CD4-positive, alpha-beta T cell treated with Interleukin-4 for 1 hour (primary cell): ENCODE results near the gene CDADC1.

Experiments used
- DNase-seq, 2 donors: peaks; one replicate each; pipeline ENCODE4 v3.0.0-alpha.2; 2020 to 2022

Gene CDADC1

GRCh38 chr13:49297338-49297737, 49.6 kb downstream of the CDADC1 start:
- no peak for DNase-seq

- no peak for DNase-seq
Observed at GRCh38 chr13:49298416-49298815, 50.7 kb downstream of the CDADC1 start.

GRCh38 chr13:49298903-49299605, 51.3 kb downstream of the CDADC1 start:
- no peak for DNase-seq

GRCh38 chr13:49300276-49300675, 52.6 kb downstream of the CDADC1 start:
- DNase-seq, result no peak

- DNase-seq, result peak; percentile 74 to 86
Observed at GRCh38 chr13:49300739-49301589, 53.2 kb downstream of the CDADC1 start.

DNA sequence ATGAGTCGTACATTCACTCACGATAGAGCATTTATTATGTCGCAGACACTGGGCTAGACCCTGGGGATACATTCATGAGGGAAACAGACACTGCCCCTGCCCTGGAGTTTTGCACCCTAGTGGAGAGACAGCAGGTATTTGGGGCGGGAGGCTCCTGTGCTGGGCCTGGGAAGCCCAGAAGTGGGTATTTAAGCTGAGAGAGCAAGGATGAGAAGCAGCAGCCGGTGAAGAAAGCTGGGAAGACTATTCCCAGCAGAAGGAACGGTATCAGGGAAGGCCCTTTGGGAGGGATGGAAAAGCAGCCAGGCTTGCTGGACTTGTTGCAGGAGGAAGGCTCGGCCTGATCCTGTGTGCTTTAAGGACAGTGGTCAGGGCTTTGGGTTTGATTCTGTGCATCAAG, 54.5 kb downstream of the CDADC1 start:
- no peak for DNase-seq

- DNase-seq, result no peak
Observed at GRCh38 chr13:49302817-49303216, 55.1 kb downstream of the CDADC1 start.

DNA sequence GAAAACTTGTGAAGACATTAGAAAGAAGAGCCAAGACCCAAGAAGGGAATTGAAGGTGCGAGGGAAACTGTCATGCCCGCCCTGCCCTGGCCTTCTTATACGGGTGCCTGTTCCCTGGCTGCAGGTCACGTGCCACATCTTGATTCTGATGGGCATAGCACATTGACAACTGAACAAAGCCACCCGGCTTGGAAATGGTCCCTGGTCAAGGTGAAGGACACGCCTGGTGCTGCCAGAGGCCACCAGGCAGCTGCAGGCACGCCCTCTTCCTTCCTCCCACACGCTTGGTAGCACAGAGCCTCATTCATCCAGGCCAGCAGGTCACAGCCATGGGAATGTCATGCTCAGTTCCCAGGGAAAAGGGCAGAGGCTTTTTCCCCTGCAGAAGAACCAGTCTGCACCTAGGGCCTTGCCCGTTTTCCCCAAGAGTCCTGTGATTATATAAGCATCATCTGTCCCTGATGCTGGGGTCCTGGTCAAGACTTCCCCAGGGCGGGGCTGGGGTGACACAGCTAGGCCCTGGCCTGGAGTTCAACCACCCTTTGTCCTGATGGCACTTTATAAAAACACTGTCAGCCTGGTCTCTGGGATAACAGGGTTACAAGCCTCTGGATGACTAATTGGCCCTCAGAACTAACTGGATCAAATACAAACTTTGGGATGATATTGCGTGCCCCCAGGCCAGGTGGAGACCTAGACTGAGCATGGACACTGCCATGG, 56.0 kb downstream of the CDADC1 start:
- DNase-seq, result no peak

- no peak for DNase-seq
Observed at GRCh38 chr13:49304356-49304755, 56.6 kb downstream of the CDADC1 start.

DNA sequence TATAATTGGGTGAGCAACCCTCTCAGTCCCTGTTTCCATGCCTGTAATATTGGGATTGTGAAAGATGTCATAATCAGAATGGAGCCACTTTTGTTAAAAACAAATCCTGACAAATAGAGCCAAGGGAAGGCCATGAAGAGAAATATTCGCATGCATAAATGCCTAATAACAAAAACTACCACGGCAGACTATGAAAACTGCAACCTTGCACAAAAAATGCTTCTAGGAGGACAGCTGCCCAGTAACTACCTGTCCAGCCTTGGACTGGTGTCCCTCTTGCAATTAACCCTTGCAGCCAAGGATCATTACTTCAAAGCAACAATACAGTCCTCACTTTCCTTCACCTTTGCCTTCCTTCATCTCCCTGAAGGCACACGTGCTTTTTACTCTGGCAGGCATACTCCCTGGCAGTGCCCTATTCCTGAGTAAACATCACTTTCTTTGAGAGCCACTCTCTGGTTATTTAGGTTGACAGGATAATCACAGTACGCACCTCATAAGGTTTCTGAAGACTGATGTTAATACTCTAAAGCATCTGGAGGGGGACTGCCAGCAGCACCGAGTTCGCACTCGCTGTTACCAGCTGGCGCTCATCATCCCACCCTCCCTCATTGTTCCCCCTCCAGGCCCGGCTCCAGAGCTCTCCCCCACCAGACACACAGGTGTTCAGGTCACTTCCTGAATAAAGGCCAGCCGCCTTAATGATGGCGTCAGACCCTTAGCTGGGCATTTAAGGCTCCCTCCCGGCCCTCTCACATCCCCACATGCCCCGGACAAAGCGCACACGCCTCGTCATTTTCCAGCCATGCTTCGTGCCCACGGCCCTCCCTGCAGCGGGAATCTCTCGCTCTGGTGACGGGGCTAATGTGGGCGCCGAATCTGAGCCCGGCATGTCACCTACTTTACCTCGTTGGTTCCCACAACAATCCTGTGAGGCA, 57.3 kb downstream of the CDADC1 start:
- DNase-seq, result no peak

DNA sequence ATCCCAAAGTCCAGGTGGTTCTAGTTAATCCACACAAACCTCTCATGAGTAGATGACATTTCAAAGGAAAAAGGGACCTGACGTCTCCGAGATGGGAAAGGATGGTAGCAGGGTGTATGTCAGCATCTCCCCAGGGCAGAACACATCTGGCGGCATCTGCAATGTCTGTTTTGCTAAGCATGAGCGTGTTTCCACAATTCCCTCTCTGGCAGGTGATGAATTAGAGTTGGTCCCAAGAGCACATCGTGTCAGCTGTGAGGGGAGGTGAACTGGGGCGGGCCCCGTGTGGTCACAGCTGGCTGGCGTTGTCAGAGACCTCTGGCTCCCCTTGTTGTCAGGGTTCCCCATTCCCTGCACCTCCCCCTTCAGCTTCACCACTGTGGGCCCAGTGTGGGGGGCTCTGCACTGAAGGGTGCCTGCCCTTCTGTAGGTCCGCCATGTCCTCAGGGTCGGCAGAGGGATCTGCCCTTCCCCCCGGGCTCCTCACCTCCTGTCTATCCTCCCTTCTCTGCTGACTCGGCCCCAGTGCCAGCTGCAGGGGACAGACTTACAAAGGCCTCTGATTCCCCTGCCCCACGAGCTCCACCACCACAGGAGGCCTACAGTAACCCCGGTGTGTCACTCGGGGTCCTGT, 58.2 kb downstream of the CDADC1 start:
- no peak for DNase-seq

GRCh38 chr13:49307365-49307764, 59.6 kb downstream of the CDADC1 start:
- no peak for DNase-seq

DNA sequence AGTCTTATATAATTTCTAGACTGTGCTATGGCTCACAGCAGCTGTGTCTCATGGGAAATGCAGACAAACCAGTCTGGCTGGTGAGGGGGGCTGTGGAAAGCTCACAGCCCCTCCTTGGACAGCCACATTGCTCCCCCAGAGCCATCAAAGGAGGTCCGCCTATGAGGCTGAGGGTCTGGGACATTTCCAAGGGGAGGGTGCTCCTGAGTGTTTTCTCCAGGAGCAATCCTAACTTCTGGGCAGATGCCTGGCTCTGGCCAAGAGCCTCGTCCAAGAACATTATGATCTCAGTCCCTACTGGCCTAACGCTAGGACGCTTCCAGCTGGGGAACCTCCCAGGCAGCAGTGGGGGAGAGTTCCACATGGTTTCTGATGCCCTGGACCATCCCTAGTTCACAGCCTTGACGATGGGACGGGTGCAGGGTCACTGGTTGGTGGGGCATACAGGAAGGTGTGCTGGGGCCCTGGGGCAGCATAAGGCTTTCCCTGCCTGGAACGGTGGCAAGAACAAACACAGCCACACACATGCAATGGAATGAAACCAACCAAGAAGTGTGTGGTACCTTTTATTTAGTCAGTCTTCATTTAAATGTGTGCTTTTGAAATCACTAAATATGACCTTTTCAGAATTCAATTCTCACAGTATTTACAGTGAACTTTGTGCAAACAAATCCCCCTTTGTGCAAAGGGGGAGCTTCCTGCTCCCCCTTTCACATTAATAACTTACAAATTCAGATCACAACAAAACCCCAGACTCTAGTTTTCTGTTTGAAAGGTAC, 60.6 kb downstream of the CDADC1 start:
- DNase-seq, result no peak

GRCh38 chr13:49308921-49309408, 61.2 kb downstream of the CDADC1 start:
- no peak for DNase-seq

GRCh38 chr13:49310251-49310650, 62.5 kb downstream of the CDADC1 start:
- DNase-seq, result no peak

DNA sequence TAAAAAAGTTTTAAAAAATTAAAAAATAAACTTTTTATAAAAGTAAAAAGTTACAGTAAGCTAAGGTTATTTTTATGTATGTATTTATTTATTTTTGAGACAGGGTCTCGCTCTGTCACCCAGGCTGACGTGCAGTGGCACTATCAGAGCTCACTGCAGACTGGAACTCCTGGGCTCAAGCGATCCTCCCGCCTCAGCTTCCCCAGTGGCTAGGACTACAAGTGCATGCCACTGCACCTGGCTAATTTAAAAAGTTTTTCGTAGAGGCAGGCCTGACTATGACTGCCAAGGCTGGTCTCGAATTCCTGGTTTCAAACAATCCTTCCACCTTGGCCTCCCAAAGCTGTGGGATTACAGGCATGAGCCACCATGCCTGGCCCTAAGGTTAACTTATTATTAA, 64.1 kb downstream of the CDADC1 start:
- no peak for DNase-seq

GRCh38 chr13:49314344-49314882, 66.7 kb downstream of the CDADC1 start:
- DNase-seq, result no peak

- DNase-seq, result no peak
Observed at GRCh38 chr13:49315036-49315565, 67.4 kb downstream of the CDADC1 start.

GRCh38 chr13:49315756-49316482, 68.2 kb downstream of the CDADC1 start:
- DNase-seq, result no peak

GRCh38 chr13:49319551-49319950, 71.8 kb downstream of the CDADC1 start:
- DNase-seq, result no peak
